HepG2 (cell line): Measurements from ENCODE around the gene CCDC82.

ENCODE experiments used
- CEBPB ChIP-seq: IDR thresholded peaks from 2 replicates; pipeline ENCODE4 v1.6.1; 2011; ENCODE audit warnings: low read depth, low read length, improper control_type of control experiment, borderline replicate concordance
- POLR2A ChIP-seq, 2 experiments: IDR thresholded peaks; 2 replicates each; pipeline ENCODE4 v1.6.1; 2011; ENCODE audit warnings: low read depth in 2 of 2, low read length in 2 of 2, mild to moderate bottlenecking in 1 of 2, moderate library complexity in 1 of 2; ENCODE audit not compliant: insufficient read depth in 1 of 2
- SMC3 ChIP-seq: IDR thresholded peaks from 2 replicates; pipeline ENCODE4 v1.6.1; 2011; ENCODE audit warnings: low read length, improper control_type of control experiment
- ZBTB8A ChIP-seq: sonication (generic); formaldehyde crosslinking; IDR thresholded peaks from 2 replicates; pipeline ENCODE4 v1.4.0; 2020; ENCODE audit warnings: mild to moderate bottlenecking, low read depth, missing genetic modification reagents, borderline replicate concordance
- ZNF569 ChIP-seq: sonication (generic); formaldehyde crosslinking; IDR thresholded peaks from 2 replicates; pipeline ENCODE4 v1.5.0; 2020; ENCODE audit warnings: mild to moderate bottlenecking, missing genetic modification reagents, moderate library complexity, borderline replicate concordance
- TF ChIP-seq, protein P1 (sequence below): sonication (generic); formaldehyde crosslinking; conservative IDR thresholded peaks from 2 replicates; pipeline ENCODE4 v1.4.0; 2020; ENCODE audit warnings: missing genetic modification reagents
- TF ChIP-seq, protein P2 (sequence below): sonication (generic); formaldehyde crosslinking; IDR thresholded peaks from 2 replicates; pipeline ENCODE4 v1.5.0; 2020; ENCODE audit warnings: mild to moderate bottlenecking, missing genetic modification reagents, moderate library complexity

DNA sequence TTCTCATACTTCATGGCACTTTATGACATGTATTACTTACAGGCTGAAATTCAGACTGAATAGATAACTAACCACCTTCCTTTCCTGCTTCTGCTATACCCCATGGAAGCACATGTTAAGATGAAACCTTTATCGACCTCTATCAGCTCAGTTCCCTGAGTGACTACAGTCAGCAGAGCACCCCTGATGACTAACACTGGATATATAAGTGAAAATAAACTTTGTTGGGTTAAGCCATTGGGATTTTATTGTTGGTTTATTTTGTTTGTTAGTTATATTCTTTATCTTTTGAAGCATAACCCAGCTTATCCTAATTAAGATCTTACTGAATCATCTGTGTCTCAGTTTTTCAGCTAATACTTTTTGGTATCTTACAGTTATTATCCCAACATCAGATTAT is 23.7 kb downstream of the CCDC82 start:
- TF ChIP-seq, protein P1, sequence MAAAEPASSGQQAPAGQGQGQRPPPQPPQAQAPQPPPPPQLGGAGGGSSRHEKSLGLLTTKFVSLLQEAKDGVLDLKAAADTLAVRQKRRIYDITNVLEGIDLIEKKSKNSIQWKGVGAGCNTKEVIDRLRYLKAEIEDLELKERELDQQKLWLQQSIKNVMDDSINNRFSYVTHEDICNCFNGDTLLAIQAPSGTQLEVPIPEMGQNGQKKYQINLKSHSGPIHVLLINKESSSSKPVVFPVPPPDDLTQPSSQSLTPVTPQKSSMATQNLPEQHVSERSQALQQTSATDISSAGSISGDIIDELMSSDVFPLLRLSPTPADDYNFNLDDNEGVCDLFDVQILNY (CRISPR knock-in tag) = no peak
- TF ChIP-seq POLR2A (IDR thresholded peaks at IDR 0.05; ENCODE audit: insufficient read depth in 1 of 2, low read depth in 2 of 2, low read length in 2 of 2) (no peak), ZNF569 (CRISPR knock-in tag) (no peak), SMC3 (no peak), ZBTB8A (CRISPR knock-in tag) (no peak), CEBPB (no peak)
- TF ChIP-seq, protein P2, sequence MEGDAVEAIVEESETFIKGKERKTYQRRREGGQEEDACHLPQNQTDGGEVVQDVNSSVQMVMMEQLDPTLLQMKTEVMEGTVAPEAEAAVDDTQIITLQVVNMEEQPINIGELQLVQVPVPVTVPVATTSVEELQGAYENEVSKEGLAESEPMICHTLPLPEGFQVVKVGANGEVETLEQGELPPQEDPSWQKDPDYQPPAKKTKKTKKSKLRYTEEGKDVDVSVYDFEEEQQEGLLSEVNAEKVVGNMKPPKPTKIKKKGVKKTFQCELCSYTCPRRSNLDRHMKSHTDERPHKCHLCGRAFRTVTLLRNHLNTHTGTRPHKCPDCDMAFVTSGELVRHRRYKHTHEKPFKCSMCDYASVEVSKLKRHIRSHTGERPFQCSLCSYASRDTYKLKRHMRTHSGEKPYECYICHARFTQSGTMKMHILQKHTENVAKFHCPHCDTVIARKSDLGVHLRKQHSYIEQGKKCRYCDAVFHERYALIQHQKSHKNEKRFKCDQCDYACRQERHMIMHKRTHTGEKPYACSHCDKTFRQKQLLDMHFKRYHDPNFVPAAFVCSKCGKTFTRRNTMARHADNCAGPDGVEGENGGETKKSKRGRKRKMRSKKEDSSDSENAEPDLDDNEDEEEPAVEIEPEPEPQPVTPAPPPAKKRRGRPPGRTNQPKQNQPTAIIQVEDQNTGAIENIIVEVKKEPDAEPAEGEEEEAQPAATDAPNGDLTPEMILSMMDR = no peak
